Measurements from ENCODE around the gene CIDEC. TPM values are rescaled to one million over a fixed set of nuclear protein-coding genes. Genes with fewer than 3 reads are reported as not detected.

CIDEC gene
- total and polyA plus RNA-seq, 2 of the 8 experiments (the other 6 are each of a cell fraction or from before 2014, with no cell fraction given): not detected

- no peak overlapping the region for H2AFZ ChIP-seq (ENCODE audit: low read length)
- H3K9me3 ChIP-seq (ENCODE audit: insufficient read depth in 2 of 2, low read depth in 1 of 2, low read length in 1 of 2): no peaks in the 10 kb centered on the region
- no peak overlapping the region for H3K18ac ChIP-seq (ENCODE audit: extremely low read depth, low read length)
- no peaks in the 10 kb centered on the region for H4K20me1 ChIP-seq (replicated peaks in 1 of 2; ENCODE audit: control insufficient read depth in 1 of 2, insufficient read depth in 2 of 2, low read length in 2 of 2)
- no peak overlapping the region for H3K4me3 ChIP-seq (ENCODE audit: extremely low read depth in 1 of 4, insufficient read depth in 2 of 4, low read depth in 3 of 4, low read length in 4 of 4)
- H3K79me2 ChIP-seq (ENCODE audit: control insufficient read depth in 1 of 2, insufficient read depth in 2 of 2, low read length in 2 of 2): no peaks in the 10 kb centered on the region
- no peaks in the 10 kb centered on the region for H3K79me1 ChIP-seq (ENCODE audit: low read depth, low read length)
- no peak overlapping the region for H3K14ac ChIP-seq (ENCODE audit: insufficient read length)
- H3K23ac ChIP-seq (ENCODE audit: insufficient read length): no peak overlapping the region
- ChIA-PET POLR2A (ENCODE audit: partially characterized antibody) (interaction anchor here (0.6 to 1.2 kb wide), 3 partner anchors 82 to 437 kb away, joined by 3 to 4 read pairs (median 3); no protein-coding TSS in a partner anchor), CTCF (ENCODE audit: partially characterized antibody) (interaction anchor here (0.7 to 1.7 kb wide), 11 partner anchors 14 to 85 kb away, joined by 3 to 9 read pairs (median 3); partner anchors contain the start of genes CIDEC, CRELD1 and IL17RC)
- H2BK20ac ChIP-seq (ENCODE audit: low read length): no peak overlapping the region
- H3K23me2 ChIP-seq (ENCODE audit: low read depth, low read length): peaks cover 4% of the 10 kb centered on the region; the same call in 1 of the 2 replicates
- no peaks in the 10 kb centered on the region for H3K36me3 ChIP-seq (ENCODE audit: control insufficient read depth in 2 of 4, insufficient read depth in 4 of 4, low read length in 3 of 4)
- H3K4ac ChIP-seq (replicated peaks; ENCODE audit: insufficient read length, low read depth, low read length): no peak overlapping the region
- H2BK120ac ChIP-seq (replicated peaks; ENCODE audit: low read depth, low read length): no peak overlapping the region
- no peak overlapping the region for H3K27ac ChIP-seq (ENCODE audit: low read depth, low read length)
- no peak overlapping the region for H2BK5ac ChIP-seq (ENCODE audit: low read depth, low read length)
- DNase-seq (ENCODE audit: low read depth in 1 of 2, low spot score in 2 of 2) (no peak), FAIRE-seq (no peak)
- no peak overlapping the region for H3K4me2 ChIP-seq (ENCODE audit: insufficient read depth in 1 of 2, low read depth in 2 of 2, low read length in 2 of 2)
- H2AK5ac ChIP-seq (ENCODE audit: low read depth, low read length): no peak overlapping the region
- peaks cover 0 to 12% (median 4%) of the 10 kb centered on the region in 4 experiments; a peak in 3 of 7 replicates for H3K27me3 ChIP-seq (replicated peaks in 1 of 4; ENCODE audit: control insufficient read depth in 3 of 4, extremely low read depth in 1 of 4, insufficient read depth in 3 of 4, low read length in 3 of 4)
- no peak for TF ChIP-seq CHD2 (IDR thresholded peaks at IDR 0.05; ENCODE audit: low read length)
- TF ChIP-seq TBP (IDR thresholded peaks at IDR 0.05; ENCODE audit: low read depth, low read length): no peak
- TF ChIP-seq SP4 (IDR thresholded peaks at IDR 0.05; ENCODE audit: low read length): no peak
- no peak for TF ChIP-seq EP300 (IDR thresholded peaks at IDR 0.05; ENCODE audit: borderline replicate concordance in 1 of 2, low read depth in 2 of 2, low read length in 2 of 2)
- no peak overlapping the region for H2BK15ac ChIP-seq (ENCODE audit: low read length)
- H4K91ac ChIP-seq (replicated peaks; ENCODE audit: insufficient read length, low read length): no peak overlapping the region
- no peak overlapping the region for H4K8ac ChIP-seq (ENCODE audit: extremely low read depth, insufficient read depth, low read length)
- 91% methylated on average over 16 of the region's 16 CpGs; no CpG with 5 or more reads in 1 of the 2 experiments for WGBS, 2 experiments (ENCODE audit: extremely low coverage in 1 of 2, insufficient coverage in 1 of 2, insufficient read length in 1 of 2, insufficient replicate concordance in 2 of 2, low coverage in 1 of 2, low lambda C conversion rate in 2 of 2, missing lambda C conversion rate in 1 of 2)
- no peak overlapping the region for H2BK12ac ChIP-seq (ENCODE audit: low read depth, low read length)
- H3K9ac ChIP-seq (replicated peaks in 1 of 4; ENCODE audit: extremely low read depth in 1 of 4, low read depth in 3 of 4, low read length in 3 of 4): no peak overlapping the region
- peaks cover 0 to 5% (median 3%) of the 10 kb centered on the region in 4 experiments; a peak in 6 of 7 replicates for H3K4me1 ChIP-seq (replicated peaks in 1 of 4; ENCODE audit: control insufficient read depth in 3 of 4, insufficient read depth in 4 of 4, low read length in 3 of 4)
- no peak overlapping the region for H3K56ac ChIP-seq (replicated peaks; ENCODE audit: insufficient read length, low read depth, low read length)
- no peak overlapping the region for H4K5ac ChIP-seq (ENCODE audit: insufficient read length, low read depth, low read length)
Measured at GRCh38 chr3:9864200-9864927, 15.7 kb downstream of the CIDEC start.

Data from H1 (cell line).